Naive B cell (primary cell): ENCODE results near the gene VAV1. TPM values are rescaled to one million over a fixed set of nuclear protein-coding genes. Genes with fewer than 3 reads are reported as not detected.

Experiments
- ATAC-seq, 2 donors: fragments of 150-1000 bp; cut with Tn5 transposase; 2 replicates each; pipeline ENCODE4 v1.10.0; 2021; ENCODE audit warnings: low read depth in 2 of 2, mild to moderate bottlenecking in 2 of 2, moderate library complexity in 2 of 2
- DNase-seq: peaks from one replicate; pipeline ENCODE4 v3.0.0; 2022
- H3K27ac Mint-ChIP-seq, 6 donors: one replicate each; pipeline ENCODE4 v1.8.0; 2020 to 2022; ENCODE audit warnings: mild to moderate bottlenecking in 6 of 6, mixed read lengths in 6 of 6, moderate library complexity in 5 of 6, inconsistent platforms in 2 of 6
- H3K27me3 Mint-ChIP-seq, 3 donors: one replicate each; pipeline ENCODE4 v1.8.0; 2021 to 2022; ENCODE audit warnings: mixed read lengths in 3 of 3, mild to moderate bottlenecking in 1 of 3
- H3K36me3 Mint-ChIP-seq, 2 donors: one replicate each; pipeline ENCODE4 v1.8.0; 2020 to 2022; ENCODE audit warnings: mixed read lengths in 2 of 2, inconsistent platforms in 1 of 2, mild to moderate bottlenecking in 1 of 2
- H3K4me1 Mint-ChIP-seq, 3 donors: one replicate each; pipeline ENCODE4 v1.8.0; 2020 to 2022; ENCODE audit warnings: mixed read lengths in 3 of 3, inconsistent platforms in 1 of 3, mild to moderate bottlenecking in 1 of 3, moderate library complexity in 1 of 3
- H3K4me3 Mint-ChIP-seq, 8 donors: one replicate each; pipeline ENCODE4 v1.8.0; 2020 to 2022; ENCODE audit warnings: mild to moderate bottlenecking in 8 of 8, mixed read lengths in 8 of 8, moderate library complexity in 8 of 8, inconsistent platforms in 2 of 8
- H3K9me3 Mint-ChIP-seq, 7 donors: one replicate each; pipeline ENCODE4 v1.8.0; 2020 to 2022; ENCODE audit warnings: mixed read lengths in 7 of 7, mild to moderate bottlenecking in 5 of 7, inconsistent platforms in 2 of 7, moderate library complexity in 1 of 7
- polyA plus RNA-seq, 6 donors: library from polyadenylated mRNA; unstranded; fragments of 300-500 nt; fragmentation: Illumina TruSeq; gene quantifications; one replicate each; pipeline ENCODE4 v1.2.3, GENCODE V29; 2021; ENCODE audit warnings: low read depth in 6 of 6

Gene VAV1
- polyA plus RNA-seq, 6 donors from 2014 or later = 17.9 to 34.0 (median 23.7) TPM

DNA sequence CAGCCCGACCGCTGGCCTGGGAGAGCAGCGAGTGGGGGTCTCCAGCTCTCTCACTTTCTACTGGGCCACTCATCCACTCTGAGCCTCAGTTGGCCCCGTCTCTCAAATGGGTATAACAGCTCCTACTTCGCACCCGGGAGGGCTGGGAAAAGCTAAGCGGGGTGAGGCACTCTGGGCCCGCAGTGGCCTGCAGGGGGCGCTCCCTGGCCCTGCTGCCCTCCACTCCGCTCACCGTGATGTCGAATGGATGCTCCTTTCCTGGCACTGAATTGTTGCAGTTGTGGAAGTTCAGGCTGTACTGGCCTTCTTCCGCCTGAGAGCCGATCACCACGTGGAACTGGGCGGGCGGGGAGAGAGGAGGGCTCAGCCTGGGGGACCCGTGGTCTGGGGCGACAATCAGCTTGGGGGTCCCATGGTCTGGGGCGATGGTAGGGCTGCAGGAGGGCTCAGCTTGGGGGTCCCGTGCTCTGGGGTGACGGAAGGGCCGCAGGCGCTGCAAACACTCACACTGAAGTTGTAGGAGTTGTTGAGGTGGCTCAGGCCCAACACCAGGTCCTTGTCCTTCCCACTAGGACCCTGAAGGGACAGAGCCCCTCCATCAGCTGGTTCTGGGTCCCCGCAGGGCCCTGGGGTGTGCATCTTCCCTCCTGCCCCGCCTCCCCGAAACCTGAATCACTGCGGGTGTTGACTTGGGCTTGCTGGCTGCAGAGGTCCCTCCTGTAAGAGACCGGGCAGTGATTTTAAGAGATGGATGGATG is 39.0 kb upstream of the VAV1 start:
- no peak for DNase-seq
- ATAC-seq = no peak
- Mint-ChIP-seq H3K36me3 (peaks cover 0 to 9% of the 10 kb centered on the region in 2 donors), H3K9me3 (no peaks in the 10 kb centered on the region), H3K27me3 (no peaks in the 10 kb centered on the region), H3K4me3 (no peak overlapping the region), H3K4me1 (peaks cover 20 to 43% (median 31%) of the 10 kb centered on the region in 3 donors), H3K27ac (no peak overlapping the region)

DNA sequence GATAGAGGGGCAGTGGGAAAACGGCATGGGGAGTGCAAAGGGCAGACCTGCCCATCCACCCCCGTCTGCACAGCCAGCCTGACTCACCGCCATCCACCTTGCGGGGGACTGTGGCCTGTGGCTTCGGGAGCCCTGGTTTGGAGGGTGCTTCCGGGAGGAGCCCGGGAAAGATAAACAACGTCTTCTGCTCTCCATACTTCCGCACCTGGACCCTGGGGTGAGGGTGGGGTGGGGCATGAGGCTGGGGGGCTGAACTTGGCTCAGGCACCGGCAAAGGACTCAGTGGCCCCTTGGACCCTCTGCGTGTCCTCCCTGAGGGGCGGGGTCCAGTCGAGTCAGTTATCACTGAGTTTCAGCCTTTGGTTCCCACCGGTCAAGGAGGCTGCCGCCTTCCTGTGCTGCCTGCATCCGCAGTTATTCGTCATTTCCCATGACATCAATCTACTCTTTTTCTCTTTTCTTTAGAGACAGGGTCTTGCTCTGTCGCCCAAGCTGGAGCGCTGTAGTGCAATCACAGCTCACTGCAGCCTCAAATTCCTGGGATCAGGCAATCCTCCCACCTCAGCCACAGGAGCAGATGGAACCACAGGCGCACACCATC is 38.3 kb upstream of the VAV1 start:
- Mint-ChIP-seq H3K4me1 (peaks cover 24 to 43% (median 32%) of the 10 kb centered on the region in 3 donors), H3K27ac (peak overlapping the region in 2 of 6 donors; percentile 33 to 93), H3K4me3 (peak overlapping the region in 1 of 8 donors; percentile 21), H3K9me3 (no peaks in the 10 kb centered on the region), H3K36me3 (peaks cover 0 to 9% of the 10 kb centered on the region in 2 donors), H3K27me3 (no peaks in the 10 kb centered on the region)
- DNase-seq (no peak), ATAC-seq (no peak)

DNA sequence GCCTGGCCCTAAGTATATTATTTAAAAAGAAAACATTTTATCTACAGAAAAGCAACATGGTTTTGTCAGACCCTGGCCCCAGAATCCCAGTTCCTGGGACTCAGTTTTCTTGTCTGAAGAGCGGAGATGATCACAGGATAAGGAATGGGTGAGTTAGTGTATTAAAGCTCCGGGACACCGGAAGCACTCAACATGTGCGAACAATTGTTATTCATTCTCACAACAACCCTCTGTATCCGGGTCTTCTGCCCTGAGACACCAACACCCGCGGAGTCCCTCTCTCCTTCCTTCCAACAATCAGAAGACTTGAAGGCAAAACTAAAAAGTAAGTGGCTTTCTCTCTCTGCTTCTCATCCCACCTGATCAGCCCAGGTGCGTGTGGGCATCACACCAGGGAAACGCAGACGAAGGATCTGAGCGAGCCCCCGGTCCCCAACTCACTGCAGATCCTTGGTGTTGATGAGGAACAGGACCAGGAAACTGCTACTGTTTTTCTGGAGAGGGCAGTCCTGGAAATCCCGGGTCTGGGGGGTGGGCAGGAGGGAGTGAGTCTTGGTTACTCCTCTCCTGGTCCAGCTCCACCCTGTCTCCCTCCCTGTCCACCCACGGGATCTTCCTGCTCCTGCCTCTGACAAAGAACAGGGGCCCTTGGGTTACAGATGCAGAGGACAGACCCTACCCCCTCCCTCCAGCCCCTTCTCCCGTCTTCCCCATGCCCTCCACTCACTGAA is 37.2 kb upstream of the VAV1 start:
- Mint-ChIP-seq H3K9me3 (no peaks in the 10 kb centered on the region), H3K4me1 (peaks cover 22 to 36% (median 32%) of the 10 kb centered on the region in 3 donors), H3K27me3 (no peaks in the 10 kb centered on the region), H3K4me3 (peak overlapping the region in 2 of 8 donors; percentile 89 to 98), H3K36me3 (peaks cover 0 to 9% of the 10 kb centered on the region in 2 donors), H3K27ac (peak overlapping the region in 3 of 6 donors; percentile 20 to 93 (median 42))
- DNase-seq (no peak), ATAC-seq (no peak)

DNA sequence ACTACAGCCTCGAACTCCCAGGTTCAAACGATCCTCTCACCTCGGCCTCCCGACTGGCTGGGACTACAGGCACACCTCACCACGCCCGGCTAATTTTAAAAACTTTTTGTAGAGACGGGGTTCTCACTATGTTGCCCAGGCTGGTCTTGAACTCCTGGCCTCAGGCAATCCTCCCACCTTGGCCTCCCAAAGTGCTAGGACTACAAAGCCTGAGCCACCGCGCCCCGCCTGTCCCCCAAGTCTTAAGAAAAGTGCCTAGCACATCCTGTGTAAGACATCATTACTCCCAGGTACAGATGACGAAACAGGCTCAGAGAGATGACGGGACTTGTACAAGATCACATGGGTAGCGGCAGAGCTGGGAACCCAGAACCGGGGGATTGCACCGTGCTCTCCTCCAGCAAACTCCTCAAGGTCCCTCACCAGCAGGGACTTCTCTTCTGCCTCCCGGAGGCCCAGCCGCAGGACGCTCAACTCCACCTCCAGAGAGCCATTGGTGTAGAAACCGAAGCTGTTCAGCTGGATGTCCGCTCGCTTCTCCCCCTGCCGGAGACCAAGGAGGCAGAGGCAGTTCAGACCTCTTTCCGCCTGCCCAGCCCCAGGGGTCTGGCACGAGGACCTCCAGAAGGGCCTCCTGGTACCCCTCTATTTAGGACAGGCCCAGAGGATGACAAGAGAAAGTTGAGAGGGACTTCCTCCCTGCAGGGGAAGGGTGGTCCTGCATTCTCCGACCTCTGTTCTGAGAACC is 36.2 kb upstream of the VAV1 start:
- Mint-ChIP-seq H3K9me3 (no peaks in the 10 kb centered on the region), H3K27ac (peak overlapping the region; percentile 78 to 98 (median 96)), H3K4me3 (peak overlapping the region; percentile 89 to 99 (median 98)), H3K27me3 (no peaks in the 10 kb centered on the region), H3K36me3 (peaks cover 0 to 9% of the 10 kb centered on the region in 2 donors), H3K4me1 (peaks cover 22 to 41% (median 40%) of the 10 kb centered on the region in 3 donors)
- peak; percentile 5 to 9 for ATAC-seq
- peak; percentile 60 for DNase-seq

DNA sequence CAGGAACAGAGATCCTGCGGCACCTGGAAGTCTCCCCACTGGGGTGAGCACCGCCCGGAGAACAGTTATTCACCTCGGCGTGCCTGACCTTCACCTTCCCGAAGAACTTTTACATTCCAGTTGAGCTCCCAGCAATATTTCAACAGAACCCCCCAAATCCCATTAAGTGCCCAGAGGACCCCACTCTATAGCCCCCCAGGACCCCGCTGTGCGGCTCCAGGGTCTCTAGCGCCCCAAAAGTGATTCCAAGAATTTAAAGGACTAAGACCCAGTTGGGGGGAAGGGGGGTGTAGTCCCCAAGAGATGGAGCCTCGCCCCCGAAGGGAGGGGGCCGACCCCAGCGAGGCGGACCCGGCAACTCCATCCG is 35.6 kb upstream of the VAV1 start:
- Mint-ChIP-seq H3K27ac (peak overlapping the region; percentile 78 to 98 (median 96)), H3K4me3 (peak overlapping the region; percentile 89 to 99 (median 98)), H3K36me3 (peaks cover 0 to 9% of the 10 kb centered on the region in 2 donors), H3K27me3 (no peaks in the 10 kb centered on the region), H3K9me3 (no peaks in the 10 kb centered on the region), H3K4me1 (peaks cover 22 to 47% (median 41%) of the 10 kb centered on the region in 3 donors)
- ATAC-seq (no peak), DNase-seq (no peak)

DNA sequence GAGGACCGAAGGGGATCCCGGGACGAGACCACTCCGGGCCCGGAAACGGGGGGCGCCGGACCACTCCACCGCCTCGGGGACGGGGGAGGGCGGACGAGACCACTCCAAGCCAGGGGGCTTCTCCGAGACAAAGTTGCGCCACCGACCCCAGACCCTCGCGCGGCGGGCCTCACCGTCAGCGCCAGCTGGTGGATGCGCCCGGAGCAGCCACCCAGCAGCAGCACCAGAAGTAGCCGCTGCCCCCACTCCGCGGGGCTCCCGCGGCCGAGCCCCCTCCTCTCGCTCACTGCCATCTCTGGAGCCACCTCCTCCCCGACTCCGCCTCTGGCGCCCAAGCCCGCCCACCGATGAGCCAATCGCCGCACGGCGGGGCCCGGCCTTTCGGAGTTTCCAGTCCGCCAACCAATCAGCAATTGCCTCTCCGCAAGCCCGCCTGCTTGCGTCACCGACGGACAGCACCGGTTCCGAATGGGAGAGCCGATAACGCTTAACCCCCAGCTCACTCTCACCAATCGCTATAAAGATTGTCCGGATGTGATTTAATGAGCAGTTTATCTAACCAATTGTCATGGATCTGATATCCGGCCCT is 35.1 kb upstream of the VAV1 start, which contains the start of gene GPR108:
Gene GPR108 (minus strand): TSS at position 297 of the 589 bp plus-strand sequence. CDS start 4 bp downstream, at position 293.
- DNase-seq (peak; percentile 99), ATAC-seq (peak; percentile 77 to 79)
- Mint-ChIP-seq H3K9me3 (no peaks in the 10 kb centered on the region), H3K4me3 (peak within 1 kb of the TSS; percentile 89 to 99 (median 98)), H3K27me3 (no peaks in the 10 kb centered on the region), H3K27ac (peak within 1 kb of the TSS; percentile 93 to 99 (median 98)), H3K4me1 (peaks cover 22 to 46% (median 41%) of the 10 kb centered on the region in 3 donors), H3K36me3 (peaks cover 0 to 6% of the 10 kb centered on the region in 2 donors)

DNA sequence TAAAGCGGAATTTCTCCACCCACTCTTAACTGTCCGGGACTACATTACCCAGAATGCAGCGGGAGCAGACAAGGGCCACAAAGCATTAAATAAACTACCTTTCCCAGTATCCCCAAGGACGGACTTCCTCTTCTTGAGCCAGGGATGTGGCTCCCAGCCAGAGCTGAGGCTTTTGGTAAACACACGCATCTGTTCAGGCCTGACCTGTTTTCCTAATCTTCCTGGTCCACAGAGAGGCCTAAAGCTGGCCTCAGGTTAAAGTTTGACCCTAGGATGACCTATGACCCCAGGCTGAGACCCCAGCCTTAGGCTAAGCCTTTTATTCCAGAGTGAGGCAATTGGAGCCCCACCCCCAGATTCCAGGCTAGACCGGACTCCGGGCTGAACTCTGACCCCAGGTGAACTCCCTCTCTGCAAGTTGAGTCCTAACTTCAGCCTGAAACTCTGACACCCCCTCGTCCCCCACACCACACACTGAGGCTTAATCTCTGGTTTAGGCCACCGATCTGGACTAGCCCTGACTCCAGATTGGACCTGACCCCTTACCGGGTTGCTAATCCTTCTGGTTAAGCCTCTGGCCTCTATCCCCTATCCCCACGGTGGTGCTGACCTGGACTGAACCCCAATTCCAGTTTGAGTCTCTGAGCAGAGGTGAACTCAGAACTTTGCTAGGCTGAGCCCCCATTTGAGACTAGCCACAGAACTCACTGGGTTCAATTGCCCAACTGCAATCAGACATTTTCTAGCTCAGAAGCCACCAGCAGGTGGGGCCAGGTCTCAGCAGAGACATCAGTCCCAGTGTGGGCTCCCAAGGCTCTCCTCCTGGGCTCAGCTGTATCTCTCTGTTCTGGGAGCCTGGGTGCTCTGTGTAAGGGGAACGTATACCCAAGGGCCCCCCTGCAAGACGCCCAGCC is 34.4 kb upstream of the VAV1 start:
- H3K9me3 Mint-ChIP-seq = no peaks in the 10 kb centered on the region
- H3K4me1 Mint-ChIP-seq = peaks cover 20 to 44% (median 41%) of the 10 kb centered on the region in 3 donors
- ATAC-seq (no peak), DNase-seq (peak; percentile 67)
- peak overlapping the region; percentile 89 to 99 (median 98) for H3K4me3 Mint-ChIP-seq
- no peaks in the 10 kb centered on the region for H3K27me3 Mint-ChIP-seq
- peak overlapping the region; percentile 93 to 99 (median 98) for H3K27ac Mint-ChIP-seq
- no peaks in the 10 kb centered on the region for H3K36me3 Mint-ChIP-seq

DNA sequence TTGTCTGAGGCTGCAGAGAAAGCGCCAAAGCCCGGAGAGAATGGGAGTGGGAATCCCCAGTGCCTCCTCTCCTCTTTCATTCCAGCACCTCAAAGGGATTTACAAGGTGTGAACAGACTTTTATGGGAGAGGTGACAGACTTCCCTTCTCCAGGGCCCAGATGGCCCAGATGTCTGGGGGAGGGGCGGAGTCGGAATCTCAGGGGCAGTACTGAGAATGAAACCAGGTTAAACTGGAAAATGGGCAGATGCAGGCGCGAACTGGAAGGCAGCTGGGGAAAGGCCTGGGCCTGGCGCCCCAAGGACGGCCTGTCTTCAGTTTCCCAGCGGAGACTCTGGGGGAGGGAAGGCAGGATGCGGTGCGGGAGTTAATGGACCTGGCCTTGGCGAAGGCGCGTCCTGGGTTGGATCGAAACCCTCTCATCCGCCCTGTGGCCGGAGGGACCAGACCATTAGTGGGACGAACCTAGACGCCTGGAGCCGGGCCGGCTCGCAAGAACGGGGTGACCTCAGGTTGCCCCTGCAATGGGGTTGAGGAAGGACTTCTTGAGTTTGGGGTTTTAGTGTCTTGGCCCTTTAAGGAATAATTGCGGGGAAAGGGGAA is 33.6 kb upstream of the VAV1 start:
- Mint-ChIP-seq H3K4me1 (peaks cover 20 to 44% (median 41%) of the 10 kb centered on the region in 3 donors), H3K9me3 (no peaks in the 10 kb centered on the region), H3K27me3 (no peaks in the 10 kb centered on the region), H3K4me3 (peak overlapping the region; percentile 89 to 98 (median 96)), H3K27ac (peak overlapping the region; percentile 92 to 98 (median 94)), H3K36me3 (peaks cover 2 to 4% of the 10 kb centered on the region in 2 donors)
- ATAC-seq (no peak), DNase-seq (no peak)

DNA sequence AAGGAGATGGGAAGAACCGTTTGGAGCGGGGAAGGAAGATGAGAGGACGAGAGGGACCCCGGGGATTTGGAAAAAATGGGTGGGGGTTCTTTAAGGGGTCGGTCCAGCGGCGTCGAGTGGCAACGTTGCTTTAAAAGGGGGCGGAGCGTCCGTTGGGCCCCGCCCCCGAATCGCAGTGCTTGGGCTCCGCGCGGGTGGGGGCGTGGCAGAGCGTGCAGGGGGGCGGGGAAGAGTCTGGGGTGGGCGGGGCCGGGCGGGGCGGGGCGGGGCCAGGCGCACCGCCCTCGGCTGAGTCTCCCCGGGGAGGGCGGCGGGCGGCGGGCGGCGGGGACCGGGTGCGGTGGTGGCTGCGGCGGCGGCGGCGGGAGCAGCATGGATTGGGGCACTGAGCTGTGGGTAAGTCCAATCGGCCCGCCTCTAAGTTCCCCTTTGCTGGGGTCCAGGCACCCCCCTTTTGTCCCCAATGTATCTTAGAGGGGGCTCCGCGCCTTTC is 33.1 kb upstream of the VAV1 start, which contains the start of gene TRIP10:
Gene TRIP10 (plus strand): TSS at position 291 of the 493 bp plus-strand sequence. CDS start 82 bp downstream, at position 373.
- Mint-ChIP-seq H3K27me3 (no peaks in the 10 kb centered on the region), H3K9me3 (no peaks in the 10 kb centered on the region), H3K4me3 (peak within 1 kb of the TSS; percentile 89 to 98 (median 96)), H3K27ac (peak within 1 kb of the TSS; percentile 92 to 98 (median 94)), H3K36me3 (peaks cover 7 to 10% of the 10 kb centered on the region in 2 donors), H3K4me1 (peaks cover 22 to 44% (median 41%) of the 10 kb centered on the region in 3 donors)
- ATAC-seq = peak in 1 of 2 donors; percentile 2
- peak; percentile 78 for DNase-seq

DNA sequence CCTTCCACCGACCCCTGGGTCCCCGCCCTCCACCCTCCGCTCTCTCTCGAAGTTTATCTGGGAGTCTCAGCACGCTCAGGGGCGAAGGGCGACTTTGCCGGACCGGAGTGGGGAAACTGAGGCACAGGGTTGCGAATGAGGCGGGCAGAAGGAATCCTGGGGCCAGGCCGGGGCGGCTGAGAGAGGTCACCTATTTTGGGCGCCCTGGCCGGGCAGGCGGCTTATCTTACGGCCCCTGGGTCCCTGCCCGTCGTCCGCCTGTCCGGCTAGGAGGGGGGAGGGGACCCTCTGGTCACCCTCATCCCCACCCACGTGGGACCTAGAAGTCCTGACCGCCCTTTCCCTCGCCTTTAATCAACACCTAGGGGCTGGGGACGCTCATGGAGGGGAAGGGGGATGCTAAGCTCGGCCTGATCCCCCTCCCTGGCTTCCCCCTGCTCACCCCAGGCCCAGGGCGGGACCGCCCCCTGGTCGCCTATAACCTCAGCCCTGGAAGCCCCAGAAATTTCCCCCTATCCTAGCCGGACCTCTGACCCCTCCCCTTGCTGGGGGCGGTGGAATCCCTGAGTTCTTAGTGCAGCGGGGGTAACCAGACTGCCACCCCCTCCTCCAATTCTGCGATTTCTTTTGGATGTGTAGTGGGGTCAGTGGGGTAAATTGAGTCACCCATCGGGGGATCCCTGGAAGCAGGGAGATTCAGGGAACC is 32.5 kb upstream of the VAV1 start:
- peaks cover 7 to 12% of the 10 kb centered on the region in 2 donors for H3K36me3 Mint-ChIP-seq
- H3K4me1 Mint-ChIP-seq = peaks cover 22 to 44% (median 41%) of the 10 kb centered on the region in 3 donors
- no peaks in the 10 kb centered on the region for H3K9me3 Mint-ChIP-seq
- peak overlapping the region; percentile 50 to 98 (median 88) for H3K4me3 Mint-ChIP-seq
- H3K27me3 Mint-ChIP-seq = no peaks in the 10 kb centered on the region
- H3K27ac Mint-ChIP-seq = peak overlapping the region in 3 of 6 donors; percentile 11 to 93 (median 79)
- ATAC-seq (no peak), DNase-seq (no peak)
